HG02759 (cell line): ENCODE measurements around the gene FCN3.
"Not testable (repeated sequence)": the region's sequence is repeated elsewhere in the genome, so short reads cannot be mapped to it uniquely, and the experiment has no call there.

ENCODE experiments used
- ATAC-seq: cut with Tn5 transposase; IDR thresholded peaks from one replicate; pipeline ENCODE4 v1.9.1; 2021; ENCODE audit warnings: mild to moderate bottlenecking, moderate library complexity; ENCODE audit not compliant: unreplicated experiment

FCN3 gene

GRCh38 chr1:27374362-27375086 lies at the start of gene FCN3:
Gene FCN3 (minus strand): TSS chr1:27374824. CDS start chr1:27374818, 6 bp downstream.
- no peak for ATAC-seq

- no peak for ATAC-seq
These were observed 49.1 kb upstream of the FCN3 start for GRCh38 chr1:27423709-27424108.

- ATAC-seq, result peak; percentile 80
These were observed 43.9 kb upstream of the FCN3 start for GRCh38 chr1:27418326-27419185.

DNA sequence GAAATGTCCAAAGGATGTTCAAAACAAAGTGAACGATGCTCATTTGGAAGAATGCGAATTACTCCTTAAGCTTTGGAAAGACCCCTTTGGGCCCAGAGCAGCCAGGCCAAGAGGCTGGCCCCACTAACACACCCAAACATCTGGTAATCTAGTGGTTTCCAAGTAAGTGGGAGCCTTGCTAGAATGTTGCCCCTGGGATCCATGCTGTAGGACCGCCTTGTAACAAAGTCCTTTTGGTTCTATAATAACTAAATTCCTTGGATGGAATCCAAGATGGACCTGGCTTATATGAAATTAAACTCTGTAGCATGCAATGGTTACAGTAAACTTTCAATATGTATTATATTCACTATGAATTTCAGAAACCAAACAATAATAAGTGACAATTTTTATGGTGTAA lies 43.1 kb upstream of the FCN3 start:
- ATAC-seq, result no peak

DNA sequence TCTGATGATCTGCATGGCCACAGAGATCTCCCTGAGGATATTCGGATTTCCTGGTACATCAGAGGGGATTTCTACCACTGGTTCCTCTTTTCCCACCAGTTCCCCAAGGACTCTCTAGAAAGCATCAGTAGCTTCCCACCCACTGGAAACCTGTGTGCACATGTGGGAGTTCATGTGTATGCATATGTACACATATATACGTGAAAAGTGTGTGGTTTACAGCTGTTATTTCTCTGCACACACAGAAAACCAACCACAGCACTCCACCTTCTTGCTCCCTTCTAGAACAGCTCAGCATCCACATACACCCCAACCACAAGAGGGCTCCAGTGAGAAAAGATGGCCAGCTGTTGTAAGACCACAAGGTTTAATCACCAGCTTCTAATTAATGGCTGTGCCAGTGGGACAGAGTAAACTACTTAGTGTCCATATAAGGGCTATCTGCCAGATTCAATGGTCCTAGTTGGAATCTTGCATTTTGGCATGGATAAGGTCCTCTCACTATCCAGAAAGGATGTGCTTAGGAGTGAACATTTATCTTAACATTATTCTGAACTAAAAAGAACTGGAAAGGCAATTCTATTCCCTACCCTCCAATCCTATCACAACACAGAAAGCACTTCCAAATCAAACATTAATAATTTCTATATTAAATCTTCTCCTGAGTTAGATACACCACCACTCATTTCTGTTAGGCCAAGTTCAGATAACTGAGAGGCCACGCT lies 41.9 kb upstream of the FCN3 start:
- ATAC-seq, result no peak

- ATAC-seq, result no peak
These were observed 39.5 kb upstream of the FCN3 start for GRCh38 chr1:27414091-27414490.

DNA sequence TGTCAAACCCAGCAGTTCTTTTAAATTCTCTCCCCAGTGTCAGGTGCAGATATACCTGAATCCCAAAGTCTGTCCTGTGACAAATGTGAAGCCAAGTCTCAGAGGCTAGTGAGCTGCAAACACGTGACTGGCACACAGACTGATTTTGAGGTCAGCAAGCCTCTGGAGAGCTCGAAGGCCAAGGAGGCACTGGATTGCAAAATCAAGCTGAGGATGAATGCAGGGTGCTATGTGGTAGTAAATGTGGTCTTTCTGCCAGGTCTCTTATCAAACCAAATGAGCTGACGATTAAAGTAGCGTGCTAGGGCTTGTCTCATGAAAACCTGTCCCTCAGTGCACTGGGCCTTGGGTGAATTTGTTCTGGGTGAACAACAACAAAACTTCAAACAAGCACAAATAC lies 38.4 kb upstream of the FCN3 start:
- ATAC-seq, result no peak

DNA sequence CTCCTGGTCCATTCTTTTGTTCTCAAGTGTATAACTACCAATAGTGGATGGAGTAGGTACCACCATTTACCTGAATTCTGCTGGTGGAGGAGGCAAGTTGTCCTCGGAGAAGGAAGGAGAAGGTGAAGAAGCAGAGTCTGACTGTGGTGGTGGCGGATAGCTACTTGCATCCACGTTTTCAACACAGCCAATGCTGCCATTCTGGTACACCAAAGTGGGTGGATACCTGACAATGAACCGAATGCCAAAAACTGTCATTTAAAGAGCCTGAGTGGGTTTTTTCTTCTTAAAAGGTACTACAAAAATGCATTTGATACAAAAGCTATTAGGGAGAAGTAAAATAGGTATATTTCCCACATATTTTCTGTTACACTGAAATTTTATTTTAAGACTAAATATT lies 37.9 kb upstream of the FCN3 start:
- no peak for ATAC-seq

GRCh38 chr1:27410709-27411108 lies 36.1 kb upstream of the FCN3 start:
- ATAC-seq, result no peak

- no peak for ATAC-seq
These were observed 35.0 kb upstream of the FCN3 start for GRCh38 chr1:27409669-27410068.

DNA sequence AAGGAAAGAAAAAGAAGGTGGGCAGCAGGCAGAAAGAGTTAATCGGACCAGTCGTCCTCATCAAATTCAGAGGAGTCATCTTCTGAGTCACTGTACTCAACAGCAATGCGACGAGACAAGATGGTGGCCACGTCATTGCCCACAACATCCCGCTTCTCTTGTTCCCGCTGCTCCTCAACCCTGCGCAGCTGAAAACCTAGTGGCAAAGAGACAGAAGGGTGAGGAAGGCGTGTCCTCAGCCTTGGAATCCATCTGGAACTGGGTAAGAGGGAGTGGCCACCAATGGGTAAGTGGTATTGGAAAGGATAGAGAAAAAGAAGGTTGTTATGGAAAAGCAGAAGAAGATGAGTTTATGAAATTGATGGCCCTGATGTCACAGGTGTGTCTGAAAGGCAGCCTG lies 33.5 kb upstream of the FCN3 start:
- ATAC-seq, result no peak

DNA sequence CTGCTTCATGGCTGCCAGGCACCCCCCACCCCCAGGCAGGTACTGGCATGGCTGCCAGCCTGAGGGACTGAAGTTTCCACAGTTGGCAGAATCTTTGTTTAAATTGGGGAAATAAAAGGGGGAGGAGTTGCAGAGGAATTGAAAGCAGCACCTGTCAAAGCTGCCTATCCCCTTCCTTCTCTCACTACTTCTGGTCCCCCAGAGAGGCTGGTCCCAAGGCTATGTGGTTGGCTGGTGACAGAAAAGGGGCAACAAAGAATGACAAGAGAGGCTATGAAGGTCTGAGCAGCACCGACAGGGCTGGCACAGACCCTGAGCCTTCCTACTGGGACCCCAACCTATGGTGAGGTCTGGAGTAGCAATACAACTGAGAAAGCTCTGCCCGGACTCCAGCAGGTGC lies 32.2 kb upstream of the FCN3 start:
- not testable (repeated sequence) for ATAC-seq

GRCh38 chr1:27406362-27406680 lies 31.7 kb upstream of the FCN3 start:
- no peak for ATAC-seq

DNA sequence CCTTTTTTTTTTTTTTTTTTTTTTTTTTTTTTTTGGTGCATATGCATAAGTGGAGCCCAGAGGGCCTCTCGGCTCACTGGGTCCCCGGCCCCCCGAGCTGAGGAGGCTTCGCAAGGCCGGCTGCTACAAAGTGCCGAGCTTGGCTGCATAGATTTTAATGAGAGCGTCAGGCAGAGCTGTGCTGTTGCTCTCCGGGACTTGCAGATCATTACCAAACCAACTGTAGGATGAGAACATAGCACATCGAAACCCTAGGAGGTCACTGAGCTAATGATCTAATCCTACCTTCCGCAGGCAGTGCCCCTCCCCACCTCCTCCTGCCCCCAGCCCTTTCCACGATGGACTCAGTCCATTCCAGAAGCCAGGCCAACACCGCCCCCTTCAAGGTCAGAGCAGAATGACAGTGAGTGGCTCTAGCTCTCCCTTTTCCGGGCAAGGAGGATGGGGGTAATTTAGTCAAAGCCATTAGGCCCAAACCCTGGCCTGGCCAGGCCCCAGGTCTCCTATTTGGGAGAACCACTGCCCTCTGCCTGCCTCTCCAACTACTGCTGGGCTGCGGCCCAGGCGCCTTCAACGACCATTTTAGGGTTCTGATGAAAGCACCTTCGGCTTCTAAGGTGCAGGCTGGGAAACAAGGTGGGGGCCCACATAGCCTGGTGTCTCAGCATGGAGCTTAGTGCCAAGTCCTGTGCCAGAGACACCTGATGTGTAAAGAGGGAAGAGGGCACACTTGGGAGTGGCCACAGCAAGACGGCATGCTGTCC lies 31.2 kb upstream of the FCN3 start:
- not testable (repeated sequence) for ATAC-seq

DNA sequence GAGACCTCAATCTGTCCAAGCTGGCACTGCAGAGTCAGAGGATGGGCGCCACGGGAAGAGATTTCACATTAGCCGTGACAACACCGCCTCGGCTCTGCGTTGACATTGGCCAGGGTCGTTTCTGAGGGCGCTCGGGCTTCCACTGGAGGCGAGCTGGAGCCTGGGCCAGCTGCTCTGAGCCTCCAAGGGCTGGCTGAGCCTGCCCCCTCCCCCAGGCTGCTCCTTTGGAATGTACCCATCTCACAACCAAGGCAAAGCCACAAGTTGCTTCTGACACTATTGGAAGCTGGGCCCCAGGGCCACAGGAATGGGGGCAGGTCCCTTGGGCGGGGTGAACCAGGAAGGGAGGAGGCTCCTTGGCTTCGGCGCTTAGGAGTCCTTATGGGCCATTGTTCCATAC lies 30.4 kb upstream of the FCN3 start:
- ATAC-seq, result no peak

DNA sequence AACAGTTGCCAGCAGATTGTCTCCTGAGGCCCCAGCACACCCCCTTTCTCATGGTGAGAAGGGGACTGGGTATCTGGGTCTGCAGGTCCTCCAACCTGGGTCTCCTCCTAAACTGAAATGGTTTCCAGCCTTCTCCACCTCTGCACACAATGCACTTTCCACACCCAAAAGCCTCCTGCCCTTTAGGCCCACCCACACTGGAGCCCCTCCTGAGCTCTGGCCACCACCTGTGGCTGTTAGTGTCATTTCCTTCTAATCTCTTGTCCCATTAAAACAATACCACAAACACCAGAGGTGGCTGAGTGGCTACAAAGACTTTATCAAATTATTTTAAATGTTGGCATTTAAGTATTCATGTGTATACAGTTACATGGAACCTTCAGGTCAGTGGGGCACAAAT lies 29.3 kb upstream of the FCN3 start:
- no peak for ATAC-seq

GRCh38 chr1:27403065-27403726 lies 28.6 kb upstream of the FCN3 start:
- ATAC-seq, result no peak

- no peak for ATAC-seq
These were observed 27.7 kb upstream of the FCN3 start for GRCh38 chr1:27402349-27402754.

DNA sequence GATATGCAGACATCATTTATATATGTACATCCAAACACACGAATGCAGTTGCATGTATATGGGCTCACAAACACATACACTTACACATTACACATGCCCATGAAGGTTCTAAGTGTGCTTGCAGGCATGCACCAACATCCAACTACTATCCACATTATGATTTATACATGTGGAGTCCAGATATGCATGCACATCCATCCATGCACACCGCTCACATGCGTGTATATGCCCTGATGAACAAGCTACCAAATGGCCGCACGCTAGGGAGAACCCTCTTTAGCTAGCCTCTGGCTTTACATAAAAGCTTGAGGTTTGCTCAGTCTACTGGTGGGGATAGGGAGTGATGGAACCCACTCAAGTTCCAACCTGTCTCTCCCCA lies 26.3 kb upstream of the FCN3 start:
- no peak for ATAC-seq
